ENCODE measurements around the gene BLM. TPM values are rescaled to one million over a fixed set of nuclear protein-coding genes. Genes with fewer than 3 reads are reported as not detected.

BLM gene
- total and polyA plus RNA-seq, 9 donors = 4.7 to 7.5 (median 5.2) TPM

- H3K9me3 ChIP-seq (replicated peaks; ENCODE audit: control insufficient read depth, low read depth, low read length) = no peaks in the 10 kb centered on the region
- no peaks in the 10 kb centered on the region for H3K36me3 ChIP-seq (ENCODE audit: control insufficient read depth, insufficient read depth, low read length)
- no peak overlapping the region for H3K27ac ChIP-seq (ENCODE audit: low read length)
- no peak for DNase-seq
- 100% methylated on average over 4 of the region's 7 CpGs for WGBS (ENCODE audit: insufficient coverage)
- H3K4me1 ChIP-seq (ENCODE audit: control insufficient read depth, insufficient read depth, low read length) = peaks cover 4% of the 10 kb centered on the region
- no peaks in the 10 kb centered on the region for H3K27me3 ChIP-seq (ENCODE audit: control insufficient read depth, insufficient read depth, low read length)
- H3K4me3 ChIP-seq (ENCODE audit: low read length) = no peak overlapping the region
Measured at GRCh38 chr15:90860450-90860849, 143.3 kb downstream of the BLM start.

GRCh38 chr15:90860942-90861675, 144.0 kb downstream of the BLM start:
- peaks cover under 1% of the 10 kb centered on the region for H3K27me3 ChIP-seq (ENCODE audit: control insufficient read depth, insufficient read depth, low read length)
- no peak for DNase-seq
- 90% methylated on average over 9 of the region's 14 CpGs for WGBS (ENCODE audit: insufficient coverage)
- no peak overlapping the region for H3K4me3 ChIP-seq (ENCODE audit: low read length)
- H3K27ac ChIP-seq (ENCODE audit: low read length) = no peak overlapping the region
- peaks cover 4% of the 10 kb centered on the region for H3K4me1 ChIP-seq (ENCODE audit: control insufficient read depth, insufficient read depth, low read length)
- no peaks in the 10 kb centered on the region for H3K36me3 ChIP-seq (ENCODE audit: control insufficient read depth, insufficient read depth, low read length)
- H3K9me3 ChIP-seq (replicated peaks; ENCODE audit: control insufficient read depth, low read depth, low read length) = no peaks in the 10 kb centered on the region

GRCh38 chr15:90862487-90862886, 145.3 kb downstream of the BLM start:
- peaks cover 4% of the 10 kb centered on the region for H3K4me1 ChIP-seq (ENCODE audit: control insufficient read depth, insufficient read depth, low read length)
- no peaks in the 10 kb centered on the region for H3K9me3 ChIP-seq (replicated peaks; ENCODE audit: control insufficient read depth, low read depth, low read length)
- H3K36me3 ChIP-seq (ENCODE audit: control insufficient read depth, insufficient read depth, low read length) = no peaks in the 10 kb centered on the region
- no peak for DNase-seq
- no peak overlapping the region for H3K27ac ChIP-seq (ENCODE audit: low read length)
- no peak overlapping the region for H3K4me3 ChIP-seq (ENCODE audit: low read length)
- H3K27me3 ChIP-seq (ENCODE audit: control insufficient read depth, insufficient read depth, low read length) = peaks cover 2% of the 10 kb centered on the region
- WGBS (ENCODE audit: insufficient coverage) = no CpG with 5 or more reads among the region's 6 CpGs

GRCh38 chr15:90862964-90863778, 146.0 kb downstream of the BLM start:
- DNase-seq = no peak
- 57% methylated on average over 3 of the region's 5 CpGs for WGBS (ENCODE audit: insufficient coverage)
- H3K27me3 ChIP-seq (ENCODE audit: control insufficient read depth, insufficient read depth, low read length) = peaks cover 2% of the 10 kb centered on the region
- H3K4me1 ChIP-seq (ENCODE audit: control insufficient read depth, insufficient read depth, low read length) = peaks cover 4% of the 10 kb centered on the region
- H3K9me3 ChIP-seq (replicated peaks; ENCODE audit: control insufficient read depth, low read depth, low read length) = no peaks in the 10 kb centered on the region
- H3K4me3 ChIP-seq (ENCODE audit: low read length) = no peak overlapping the region
- H3K36me3 ChIP-seq (ENCODE audit: control insufficient read depth, insufficient read depth, low read length) = no peaks in the 10 kb centered on the region
- H3K27ac ChIP-seq (ENCODE audit: low read length) = no peak overlapping the region

- Histone ChIP-seq H3K36me3 (ENCODE audit: control insufficient read depth, insufficient read depth, low read length) (no peaks in the 10 kb centered on the region), H3K27ac (ENCODE audit: low read length) (no peak overlapping the region), H3K9me3 (replicated peaks; ENCODE audit: control insufficient read depth, low read depth, low read length) (no peaks in the 10 kb centered on the region), H3K4me3 (ENCODE audit: low read length) (no peak overlapping the region), H3K4me1 (ENCODE audit: control insufficient read depth, insufficient read depth, low read length) (peaks cover 4% of the 10 kb centered on the region), H3K27me3 (ENCODE audit: control insufficient read depth, insufficient read depth, low read length) (peaks cover 2% of the 10 kb centered on the region)
- no peak for DNase-seq
- 92% methylated on average over 2 of the region's 4 CpGs for WGBS (ENCODE audit: insufficient coverage)
Measured at GRCh38 chr15:90863987-90864386, 146.8 kb downstream of the BLM start.

- no peak overlapping the region for H3K4me3 ChIP-seq (ENCODE audit: low read length)
- H3K4me1 ChIP-seq (ENCODE audit: control insufficient read depth, insufficient read depth, low read length) = peaks cover 6% of the 10 kb centered on the region
Measured at GRCh38 chr15:90864507-90864906, 147.4 kb downstream of the BLM start.

GRCh38 chr15:90865702-90866101, 148.6 kb downstream of the BLM start:
- 82% methylated on average over 2 of the region's 4 CpGs for WGBS (ENCODE audit: insufficient coverage)
- no peak for DNase-seq
- H3K27me3 ChIP-seq (ENCODE audit: control insufficient read depth, insufficient read depth, low read length) = peaks cover 2% of the 10 kb centered on the region

More at GRCh38 chr15:90864507-90864906, 147.4 kb downstream of the BLM start:
- Histone ChIP-seq H3K9me3 (replicated peaks; ENCODE audit: control insufficient read depth, low read depth, low read length) (no peaks in the 10 kb centered on the region), H3K27me3 (ENCODE audit: control insufficient read depth, insufficient read depth, low read length) (peaks cover 2% of the 10 kb centered on the region), H3K27ac (ENCODE audit: low read length) (no peak overlapping the region), H3K36me3 (ENCODE audit: control insufficient read depth, insufficient read depth, low read length) (no peaks in the 10 kb centered on the region)
- WGBS (ENCODE audit: insufficient coverage) = 83% methylated on average over 10 of the region's 10 CpGs
- no peak for DNase-seq

More at GRCh38 chr15:90865702-90866101, 148.6 kb downstream of the BLM start:
- Histone ChIP-seq H3K4me3 (ENCODE audit: low read length) (no peak overlapping the region), H3K4me1 (ENCODE audit: control insufficient read depth, insufficient read depth, low read length) (peaks cover 18% of the 10 kb centered on the region), H3K27ac (ENCODE audit: low read length) (no peak overlapping the region), H3K36me3 (ENCODE audit: control insufficient read depth, insufficient read depth, low read length) (no peaks in the 10 kb centered on the region), H3K9me3 (replicated peaks; ENCODE audit: control insufficient read depth, low read depth, low read length) (no peaks in the 10 kb centered on the region)

Other genes with a start within 250 kb of the BLM start
- 12.6 TPM for gene CRTC3, start 187.4 kb upstream of the BLM start, total RNA-seq
- 10 to 100 TPM; 21.3 to 30.6 (median 25.4) TPM for gene CRTC3, start 187.4 kb upstream of the BLM start, polyA plus RNA-seq (ENCODE audit: insufficient read depth in 1 of 8, insufficient read length in 8 of 8, low replicate concordance in 1 of 8)
- gene FURIN, start 151.2 kb downstream of the BLM start, total RNA-seq = 16.3 TPM
- 10 to 100 TPM; 24.0 to 39.5 (median 34.6) TPM for gene FURIN, start 151.2 kb downstream of the BLM start, polyA plus RNA-seq (ENCODE audit: insufficient read depth in 1 of 8, insufficient read length in 8 of 8, low replicate concordance in 1 of 8)
- gene FES, start 167.2 kb downstream of the BLM start, total RNA-seq = 16.7 TPM
- gene FES, start 167.2 kb downstream of the BLM start, polyA plus RNA-seq (ENCODE audit: insufficient read depth in 1 of 8, insufficient read length in 8 of 8, low replicate concordance in 1 of 8) = 10 to 100 TPM; 12.6 to 17.9 (median 15.2) TPM
- 9.2 TPM for gene MAN2A2, start 186.0 kb downstream of the BLM start, total RNA-seq
- gene MAN2A2, start 186.0 kb downstream of the BLM start, polyA plus RNA-seq (ENCODE audit: insufficient read depth in 1 of 8, insufficient read length in 8 of 8, low replicate concordance in 1 of 8) = 10 to 100 TPM; 25.3 to 40.3 (median 29.9) TPM
- 11.9 TPM for gene HDDC3, start 215.2 kb downstream of the BLM start, total RNA-seq
- 10 to 100 TPM in 7 of 8 donors, 1 to 10 TPM in 1; 10.0 to 13.5 (median 10.9) TPM for gene HDDC3, start 215.2 kb downstream of the BLM start, polyA plus RNA-seq (ENCODE audit: insufficient read depth in 1 of 8, insufficient read length in 8 of 8, low replicate concordance in 1 of 8)
- 22.7 TPM for gene UNC45A, start 217.9 kb downstream of the BLM start, total RNA-seq
- gene UNC45A, start 217.9 kb downstream of the BLM start, polyA plus RNA-seq (ENCODE audit: insufficient read depth in 1 of 8, insufficient read length in 8 of 8, low replicate concordance in 1 of 8) = 10 to 100 TPM; 24.1 to 39.9 (median 29.6) TPM
- gene RCCD1, start 237.5 kb downstream of the BLM start, total RNA-seq = 12.0 TPM
- 10 to 100 TPM; 12.1 to 17.9 (median 15.3) TPM for gene RCCD1, start 237.5 kb downstream of the BLM start, polyA plus RNA-seq (ENCODE audit: insufficient read depth in 1 of 8, insufficient read length in 8 of 8, low replicate concordance in 1 of 8)

Measured in muscle of leg (tissue), 11 donors.